Peyer's patch (tissue), 4 donors: Measurements from ENCODE around the gene IFIH1.

ENCODE experiments used
- POLR2A ChIP-seq, 2 donors: fragments of 450-650 bp; IDR thresholded peaks; one replicate each; pipeline ENCODE4 v1.5.1; 2017; ENCODE audit warnings: antibody characterized with exemption in 2 of 2, mild to moderate bottlenecking in 2 of 2, moderate library complexity in 2 of 2
- TF ChIP-seq, protein P1 (sequence below), 6 experiments: fragments of 450-650 bp in 4 of 6; fragments of 200-600 bp in 2 of 6; sonication (generic) in 1 of 6; IDR thresholded peaks; one replicate each; pipeline ENCODE4 v1.5.1; 2017 to 2019; ENCODE audit warnings: antibody characterized with exemption in 6 of 6, mild to moderate bottlenecking in 3 of 6, moderate library complexity in 1 of 6

DNA sequence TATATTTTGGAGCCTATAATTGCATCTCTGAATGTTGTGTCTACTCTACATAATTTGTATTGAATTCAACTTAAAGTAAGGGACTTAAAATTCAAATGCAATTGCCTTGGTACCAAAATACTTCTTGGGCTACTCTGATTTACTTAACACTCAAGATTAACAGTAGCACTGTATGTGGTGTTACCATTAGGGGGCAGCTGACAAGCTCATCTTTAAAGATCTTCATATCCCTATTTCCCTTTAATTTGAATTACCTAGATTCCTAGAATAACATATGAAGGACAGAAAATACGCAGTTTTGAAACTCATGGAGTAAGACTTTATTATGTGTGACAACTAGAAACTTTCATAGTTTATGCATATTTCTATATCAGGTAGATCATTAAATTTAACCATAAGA, 37.8 kb downstream of the IFIH1 start:
- TF ChIP-seq, protein P1, sequence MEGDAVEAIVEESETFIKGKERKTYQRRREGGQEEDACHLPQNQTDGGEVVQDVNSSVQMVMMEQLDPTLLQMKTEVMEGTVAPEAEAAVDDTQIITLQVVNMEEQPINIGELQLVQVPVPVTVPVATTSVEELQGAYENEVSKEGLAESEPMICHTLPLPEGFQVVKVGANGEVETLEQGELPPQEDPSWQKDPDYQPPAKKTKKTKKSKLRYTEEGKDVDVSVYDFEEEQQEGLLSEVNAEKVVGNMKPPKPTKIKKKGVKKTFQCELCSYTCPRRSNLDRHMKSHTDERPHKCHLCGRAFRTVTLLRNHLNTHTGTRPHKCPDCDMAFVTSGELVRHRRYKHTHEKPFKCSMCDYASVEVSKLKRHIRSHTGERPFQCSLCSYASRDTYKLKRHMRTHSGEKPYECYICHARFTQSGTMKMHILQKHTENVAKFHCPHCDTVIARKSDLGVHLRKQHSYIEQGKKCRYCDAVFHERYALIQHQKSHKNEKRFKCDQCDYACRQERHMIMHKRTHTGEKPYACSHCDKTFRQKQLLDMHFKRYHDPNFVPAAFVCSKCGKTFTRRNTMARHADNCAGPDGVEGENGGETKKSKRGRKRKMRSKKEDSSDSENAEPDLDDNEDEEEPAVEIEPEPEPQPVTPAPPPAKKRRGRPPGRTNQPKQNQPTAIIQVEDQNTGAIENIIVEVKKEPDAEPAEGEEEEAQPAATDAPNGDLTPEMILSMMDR (IDR thresholded peaks at IDR 0.05) = no peak
- TF ChIP-seq POLR2A (IDR thresholded peaks at IDR 0.05) = no peak
